H1 (cell line): ENCODE results near the gene COX7B2. TPM values are rescaled to one million over a fixed set of nuclear protein-coding genes. Genes with fewer than 3 reads are reported as not detected.

ENCODE experiments used
- CTCF ChIA-PET: fragments of 300-600 bp; sonication (Branson Sonifier 250); formaldehyde crosslinking; loops from one replicate; lab custom pipeline; 2021; ENCODE audit not compliant: partially characterized antibody; lab: Charles Lee
- POLR2A ChIA-PET: fragments of 300-600 bp; sonication (Branson Sonifier 250); formaldehyde crosslinking; loops from one replicate; lab custom pipeline; 2021; ENCODE audit warnings: inconsistent platforms; ENCODE audit not compliant: partially characterized antibody; lab: Charles Lee
- DNase-seq, 2 experiments: peaks; one replicate each; pipeline versions ENCODE4 v3.0.0 to v3.0.0-alpha.2; 2010 to 2022; ENCODE audit warnings: low spot score in 2 of 2, low read depth in 1 of 2, mixed read lengths in 1 of 2
- FAIRE-seq: peaks from 2 replicates; lab custom pipeline; 2011; peaks lifted over from hg19 to GRCh38; lab: Jason Lieb, UNC
- H2AFZ ChIP-seq: 2 replicates; pipeline ENCODE4 v1.8.1; 2012; ENCODE audit warnings: low read length, inconsistent platforms
- H2AK5ac ChIP-seq: 2 replicates; pipeline ENCODE4 v1.6.1; 2013; ENCODE audit warnings: low read depth, low read length
- H2BK120ac ChIP-seq: replicated peaks from 2 replicates; pipeline ENCODE3; 2013; ENCODE audit warnings: low read depth, low read length, inconsistent platforms
- H2BK12ac ChIP-seq: 2 replicates; pipeline ENCODE4 v1.6.1; 2013; ENCODE audit warnings: low read depth, low read length
- H2BK15ac ChIP-seq: 2 replicates; pipeline ENCODE4 v1.6.1; 2013; ENCODE audit warnings: low read length
- H2BK20ac ChIP-seq: 2 replicates; pipeline ENCODE4 v1.6.1; 2013; ENCODE audit warnings: low read length
- H2BK5ac ChIP-seq: 2 replicates; pipeline ENCODE4 v1.6.1; 2013; ENCODE audit warnings: low read depth, low read length
- H3K14ac ChIP-seq: 2 replicates; pipeline ENCODE4 v1.6.1; 2013; ENCODE audit warnings: inconsistent platforms; ENCODE audit not compliant: insufficient read length
- H3K18ac ChIP-seq: 2 replicates; pipeline ENCODE4 v1.6.1; 2013; ENCODE audit warnings: low read length; ENCODE audit errors: extremely low read depth
- H3K23ac ChIP-seq: 2 replicates; pipeline ENCODE4 v1.6.1; 2013; ENCODE audit warnings: inconsistent platforms; ENCODE audit not compliant: insufficient read length
- H3K23me2 ChIP-seq: 2 replicates; pipeline ENCODE4 v1.6.1; 2013; ENCODE audit warnings: low read depth, low read length
- H3K27ac ChIP-seq: 2 replicates; pipeline ENCODE4 v1.6.1; 2011; ENCODE audit warnings: low read depth, low read length, inconsistent platforms
- H3K27me3 ChIP-seq, 4 experiments: replicated peaks in 1 of 4; 1 replicate in 1 of 4; 2 replicates in 3 of 4; pipeline versions ENCODE4 v1.6.1 to v1.8.1; 2011 to 2013; ENCODE audit warnings: low read length in 3 of 4, mild to moderate bottlenecking in 3 of 4, inconsistent platforms in 2 of 4, mixed read lengths in 2 of 4, moderate library complexity in 1 of 4; ENCODE audit not compliant: control insufficient read depth in 3 of 4, insufficient read depth in 3 of 4; ENCODE audit errors: extremely low read depth in 1 of 4
- H3K36me3 ChIP-seq, 4 experiments: 2 replicates each; pipeline versions ENCODE4 v1.6.1 to v1.8.1; 2011 to 2013; ENCODE audit warnings: mild to moderate bottlenecking in 4 of 4, low read length in 3 of 4, moderate library complexity in 2 of 4, control low read depth in 1 of 4, inconsistent platforms in 1 of 4; ENCODE audit not compliant: insufficient read depth in 4 of 4, control insufficient read depth in 2 of 4
- H3K4ac ChIP-seq: replicated peaks from 2 replicates; pipeline ENCODE3; 2013; ENCODE audit warnings: low read length, low read depth, mixed read lengths, inconsistent platforms; ENCODE audit not compliant: insufficient read length
- H3K4me1 ChIP-seq, 4 experiments: replicated peaks in 1 of 4; 1 replicate in 1 of 4; 2 replicates in 3 of 4; pipeline versions ENCODE4 v1.6.1 to v1.8.1; 2011 to 2013; ENCODE audit warnings: low read length in 3 of 4, inconsistent platforms in 2 of 4, mixed read lengths in 1 of 4; ENCODE audit not compliant: insufficient read depth in 4 of 4, control insufficient read depth in 3 of 4
- H3K4me2 ChIP-seq, 2 experiments: 2 replicates each; pipeline versions ENCODE4 v1.6.1 to v1.8.1; 2011 to 2013; ENCODE audit warnings: low read depth in 2 of 2, low read length in 2 of 2, control low read depth in 1 of 2, inconsistent platforms in 1 of 2, mild to moderate bottlenecking in 1 of 2; ENCODE audit not compliant: insufficient read depth in 1 of 2
- H3K4me3 ChIP-seq, 4 experiments: fragments of 200-600, 300-600 bp in 1 of 4; sonication (generic), shearing (Covaris generic), sonication (Bioruptor Twin) in 1 of 4; 2 replicates each; pipeline versions ENCODE4 v1.5.1 to v1.8.1; 2011 to 2016; ENCODE audit warnings: low read length in 4 of 4, low read depth in 3 of 4, control low read depth in 2 of 4, inconsistent platforms in 2 of 4, mild to moderate bottlenecking in 2 of 4, mixed read lengths in 1 of 4, moderate library complexity in 1 of 4; ENCODE audit not compliant: insufficient read depth in 2 of 4; ENCODE audit errors: extremely low read depth in 1 of 4
- H3K56ac ChIP-seq: replicated peaks from 2 replicates; pipeline ENCODE3; 2013; ENCODE audit warnings: low read depth, mild to moderate bottlenecking, mixed read lengths, low read length, inconsistent platforms; ENCODE audit not compliant: insufficient read length
- H3K79me1 ChIP-seq: 2 replicates; pipeline ENCODE4 v1.6.1; 2013; ENCODE audit warnings: low read depth, low read length, control low read depth
- H3K79me2 ChIP-seq, 2 experiments: 2 replicates each; pipeline versions ENCODE4 v1.6.1 to v1.8.1; 2012 to 2013; ENCODE audit warnings: low read length in 2 of 2, mild to moderate bottlenecking in 2 of 2, inconsistent platforms in 1 of 2; ENCODE audit not compliant: insufficient read depth in 2 of 2, control insufficient read depth in 1 of 2
- H3K9ac ChIP-seq, 4 experiments: replicated peaks in 1 of 4; 1 replicate in 1 of 4; 2 replicates in 3 of 4; pipeline versions ENCODE4 v1.6.1 to v1.8.1; 2011 to 2013; ENCODE audit warnings: low read depth in 3 of 4, low read length in 3 of 4, control low read depth in 2 of 4, mild to moderate bottlenecking in 2 of 4, moderate library complexity in 2 of 4, inconsistent platforms in 1 of 4; ENCODE audit errors: extremely low read depth in 1 of 4
- H3K9me3 ChIP-seq, 2 experiments: 2 replicates each; pipeline versions ENCODE4 v1.6.1 to v1.8.1; 2012 to 2013; ENCODE audit warnings: mild to moderate bottlenecking in 2 of 2, moderate library complexity in 2 of 2, control low read depth in 1 of 2, inconsistent platforms in 1 of 2, low read depth in 1 of 2, low read length in 1 of 2, mixed read lengths in 1 of 2; ENCODE audit not compliant: insufficient read depth in 2 of 2
- H4K20me1 ChIP-seq, 2 experiments: replicated peaks in 1 of 2; 2 replicates each; pipeline versions ENCODE3 to v1.8.1; 2011 to 2013; ENCODE audit warnings: inconsistent platforms in 2 of 2, low read length in 2 of 2, mild to moderate bottlenecking in 1 of 2; ENCODE audit not compliant: insufficient read depth in 2 of 2, control insufficient read depth in 1 of 2
- H4K5ac ChIP-seq: 2 replicates; pipeline ENCODE4 v1.6.1; 2013; ENCODE audit warnings: low read length, low read depth, mixed read lengths, inconsistent platforms; ENCODE audit not compliant: insufficient read length
- H4K8ac ChIP-seq: 2 replicates; pipeline ENCODE4 v1.8.0; 2013; ENCODE audit warnings: mild to moderate bottlenecking, moderate library complexity, low read length, inconsistent platforms; ENCODE audit not compliant: insufficient read depth; ENCODE audit errors: extremely low read depth
- H4K91ac ChIP-seq: replicated peaks from 2 replicates; pipeline ENCODE3; 2013; ENCODE audit warnings: low read length, mixed read lengths, inconsistent platforms; ENCODE audit not compliant: insufficient read length
- E2F6 ChIP-seq: IDR thresholded peaks from 2 replicates; pipeline ENCODE4 v1.6.1; 2012; ENCODE audit warnings: inconsistent platforms
- GABPA ChIP-seq: IDR thresholded peaks from 2 replicates; pipeline ENCODE4 v1.6.1; 2011; ENCODE audit warnings: mild to moderate bottlenecking, low read length, moderate library complexity, borderline replicate concordance; ENCODE audit not compliant: insufficient read depth
- JUND ChIP-seq: IDR thresholded peaks from 2 replicates; pipeline ENCODE4 v1.6.1; 2011; ENCODE audit warnings: mild to moderate bottlenecking, improper control_type of control experiment, low read length
- KDM1A ChIP-seq: fragments of 200-600, 300-600 bp; sonication (generic); IDR thresholded peaks from 2 replicates; pipeline ENCODE4 v1.7.1; 2016; ENCODE audit warnings: mild to moderate bottlenecking, low read length, borderline replicate concordance
- MAX ChIP-seq: IDR thresholded peaks from 2 replicates; pipeline ENCODE4 v1.6.1; 2012; ENCODE audit warnings: inconsistent platforms
- NANOG ChIP-seq: IDR thresholded peaks from 2 replicates; pipeline ENCODE4 v1.6.1; 2011; ENCODE audit warnings: low read length, low read depth, mild to moderate bottlenecking, inconsistent platforms; ENCODE audit not compliant: insufficient read depth, poor library complexity, severe bottlenecking
- RAD21 ChIP-seq, 2 experiments: IDR thresholded peaks in 1 of 2; conservative IDR thresholded peaks in 1 of 2; 2 replicates each; pipeline ENCODE4 v1.6.1; 2011; ENCODE audit warnings: low read depth in 2 of 2, low read length in 2 of 2, improper control_type of control experiment in 1 of 2, inconsistent platforms in 1 of 2, mild to moderate bottlenecking in 1 of 2, moderate library complexity in 1 of 2
- RXRA ChIP-seq: IDR thresholded peaks from 2 replicates; pipeline ENCODE4 v1.6.1; 2011; ENCODE audit warnings: low read depth, mild to moderate bottlenecking, low read length, moderate library complexity; ENCODE audit not compliant: insufficient read depth
- TCF12 ChIP-seq: IDR thresholded peaks from 2 replicates; pipeline ENCODE4 v1.6.1; 2011; ENCODE audit warnings: low read depth, mild to moderate bottlenecking, low read length
- USF2 ChIP-seq: IDR thresholded peaks from 2 replicates; pipeline ENCODE4 v1.6.1; 2011; ENCODE audit warnings: low read length, improper control_type of control experiment
- WGBS, 2 experiments: shearing (Covaris generic) in 1 of 2; methylation state at CpG; one replicate each; pipeline versions ENCODE4 v1.1.6 to v1.1.7; 2013 to 2015; ENCODE audit warnings: low lambda C conversion rate in 2 of 2, mixed read lengths in 2 of 2, inconsistent platforms in 1 of 2, low coverage in 1 of 2, missing lambda C conversion rate in 1 of 2; ENCODE audit not compliant: insufficient replicate concordance in 2 of 2, insufficient coverage in 1 of 2, insufficient read length in 1 of 2; ENCODE audit errors: extremely low coverage in 1 of 2, missing lambda C conversion rate in 1 of 2; 5-methylcytosine and 5-hydroxymethylcytosine counted together
- polyA plus RNA-seq, 7 experiments: library from polyadenylated mRNA; depleted of rRNA in 3 of 7; stranded (reverse) in 5 of 7; unstranded in 2 of 7; fragments of >200 nt in 5 of 7; fragments of 200-250 nt in 2 of 7; gene quantifications; 1 replicate in 5 of 7; 2 replicates in 1 of 7; 4 replicates in 1 of 7; pipeline versions ENCODE4 v1.2.1 to v1.2.3, GENCODE V29; 2011 to 2013; ENCODE audit warnings: missing spikeins in 2 of 7, mixed read lengths in 2 of 7
- total RNA-seq: library from RNA; stranded (reverse); fragmentation: NEBNext Ultra II Directional; extraction: Animal tissue kit (Norgen Biotek cat#: 25700); gene quantifications from 2 replicates; pipeline ENCODE4 v1.2.1, GENCODE V29; 2021

Gene COX7B2
- total and polyA plus RNA-seq, 2 of the 8 experiments (the other 6 are each of a cell fraction or from before 2014, with no cell fraction given) = not detected

GRCh38 chr4:46830971-46831454, 78.0 kb downstream of the COX7B2 start:
- ChIA-PET CTCF (interaction anchor here (1.2 to 1.3 kb wide), 2 partner anchors 121 to 292 kb away, joined by 3 read pairs; no protein-coding TSS in a partner anchor), POLR2A (no interaction called here)
- Histone ChIP-seq H2BK5ac (no peak overlapping the region), H3K36me3 (no peaks in the 10 kb centered on the region), H2AFZ (no peak overlapping the region), H3K79me1 (no peaks in the 10 kb centered on the region), H3K23me2 (no peaks in the 10 kb centered on the region), H3K27me3 (no peaks in the 10 kb centered on the region), H2BK12ac (no peak overlapping the region), H3K4me1 (no peaks in the 10 kb centered on the region), H3K27ac (no peak overlapping the region), H3K4me3 (no peak overlapping the region), H2BK15ac (no peak overlapping the region), H3K9me3 (peaks cover 0 to 7% of the 10 kb centered on the region in 2 experiments; a peak in 1 of 4 replicates), H3K9ac (no peak overlapping the region), H3K18ac (no peak overlapping the region), H3K79me2 (no peaks in the 10 kb centered on the region), H3K4me2 (no peak overlapping the region), H2BK120ac (no peak overlapping the region), H3K56ac (no peak overlapping the region), H3K14ac (no peak overlapping the region), H2AK5ac (no peak overlapping the region), H4K5ac (no peak overlapping the region), H4K91ac (no peak overlapping the region), H2BK20ac (no peak overlapping the region), H3K4ac (no peak overlapping the region), H4K20me1 (no peaks in the 10 kb centered on the region), H4K8ac (no peak overlapping the region), H3K23ac (no peak overlapping the region)
- DNase-seq = no peak
- no peak for FAIRE-seq
- TF ChIP-seq KDM1A (no peak), TCF12 (no peak), RAD21 (IDR thresholded peaks at IDR 0.05 in 1 of 2, conservative IDR thresholded peaks at IDR 0.05 in 1 of 2; ENCODE audit: low read depth in 2 of 2, low read length in 2 of 2) (no peak), NANOG (no peak), USF2 (no peak), MAX (no peak), GABPA (no peak), E2F6 (no peak), JUND (no peak), RXRA (no peak)
- 91% methylated on average over 14 of the region's 24 CpGs; no CpG with 5 or more reads in 1 of the 2 experiments for WGBS, 2 experiments
